ENCODE results near the gene OSBPL1A.

OSBPL1A gene

DNA sequence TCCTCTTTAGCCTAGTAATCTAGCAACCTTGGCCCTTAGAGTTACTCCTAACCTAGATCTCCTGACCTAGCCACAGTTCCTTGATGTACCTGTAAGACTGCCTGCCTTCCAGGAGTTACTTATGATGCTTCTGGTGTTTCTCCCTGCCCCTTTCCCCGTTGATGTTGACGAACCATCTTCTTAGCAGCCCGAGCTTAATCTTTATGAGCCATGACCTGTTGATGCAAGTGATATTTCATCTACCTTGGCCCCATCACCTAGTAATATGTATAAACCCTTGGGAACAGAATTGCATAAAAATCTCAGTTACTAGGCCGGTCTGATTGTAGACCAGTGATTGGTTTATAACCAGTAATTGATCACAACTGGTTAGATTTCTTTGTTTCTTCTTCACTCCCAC is 31.6 kb upstream of the OSBPL1A start:
- TF ChIP-seq, protein P1, sequence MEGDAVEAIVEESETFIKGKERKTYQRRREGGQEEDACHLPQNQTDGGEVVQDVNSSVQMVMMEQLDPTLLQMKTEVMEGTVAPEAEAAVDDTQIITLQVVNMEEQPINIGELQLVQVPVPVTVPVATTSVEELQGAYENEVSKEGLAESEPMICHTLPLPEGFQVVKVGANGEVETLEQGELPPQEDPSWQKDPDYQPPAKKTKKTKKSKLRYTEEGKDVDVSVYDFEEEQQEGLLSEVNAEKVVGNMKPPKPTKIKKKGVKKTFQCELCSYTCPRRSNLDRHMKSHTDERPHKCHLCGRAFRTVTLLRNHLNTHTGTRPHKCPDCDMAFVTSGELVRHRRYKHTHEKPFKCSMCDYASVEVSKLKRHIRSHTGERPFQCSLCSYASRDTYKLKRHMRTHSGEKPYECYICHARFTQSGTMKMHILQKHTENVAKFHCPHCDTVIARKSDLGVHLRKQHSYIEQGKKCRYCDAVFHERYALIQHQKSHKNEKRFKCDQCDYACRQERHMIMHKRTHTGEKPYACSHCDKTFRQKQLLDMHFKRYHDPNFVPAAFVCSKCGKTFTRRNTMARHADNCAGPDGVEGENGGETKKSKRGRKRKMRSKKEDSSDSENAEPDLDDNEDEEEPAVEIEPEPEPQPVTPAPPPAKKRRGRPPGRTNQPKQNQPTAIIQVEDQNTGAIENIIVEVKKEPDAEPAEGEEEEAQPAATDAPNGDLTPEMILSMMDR (IDR thresholded peaks at IDR 0.05; ENCODE audit: control insufficient read depth, insufficient read depth, low read depth, low read length, missing control alignments), result no peak
- DNase-seq (ENCODE audit: low read depth), result no peak
- H3K4me3 ChIP-seq (ENCODE audit: control insufficient read depth, low read depth, low read length), result no peak overlapping the region

DNA sequence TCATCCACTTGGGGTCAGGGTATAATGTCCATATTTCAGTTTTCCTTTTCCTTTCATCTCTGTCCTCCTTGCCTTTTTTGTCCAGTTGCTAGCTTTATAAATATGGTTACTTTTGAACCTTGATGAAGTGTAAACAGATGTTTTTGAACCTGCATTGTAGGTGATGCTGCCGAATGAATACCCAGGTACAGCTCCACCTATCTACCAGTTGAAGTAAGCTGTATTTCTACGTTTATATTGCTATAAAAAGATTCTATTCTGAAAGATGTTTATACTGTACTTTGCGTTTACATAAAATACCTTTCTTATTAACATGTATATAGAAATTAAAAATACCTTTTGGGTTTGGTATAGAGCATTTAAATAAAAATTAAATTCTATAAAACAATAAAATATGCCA is 31.1 kb upstream of the OSBPL1A start:
- TF ChIP-seq, protein P1 (IDR thresholded peaks at IDR 0.05; ENCODE audit: control insufficient read depth, insufficient read depth, low read depth, low read length, missing control alignments), result no peak
- no peak for DNase-seq (ENCODE audit: low read depth)
- no peak overlapping the region for H3K4me3 ChIP-seq (ENCODE audit: control insufficient read depth, low read depth, low read length)

DNA sequence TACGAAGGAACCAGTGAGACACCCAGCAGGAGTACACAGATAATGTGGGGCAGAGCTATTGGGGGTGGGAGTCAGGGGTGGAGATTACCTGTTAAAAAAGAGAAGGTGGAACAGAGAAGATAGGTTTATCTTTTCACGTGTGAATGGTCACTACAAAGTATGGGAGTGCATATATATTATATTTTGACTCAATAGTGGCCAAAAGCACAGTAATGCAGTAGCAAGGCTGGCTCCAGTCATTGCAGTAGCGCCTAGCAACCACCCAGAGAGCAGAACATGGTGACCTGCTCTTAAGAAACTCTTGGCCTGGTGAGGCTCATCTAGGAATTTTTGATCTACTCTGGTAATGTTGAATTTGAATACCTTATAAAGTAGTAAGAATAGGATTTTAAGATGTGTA is 29.9 kb upstream of the OSBPL1A start:
- TF ChIP-seq, protein P1 (IDR thresholded peaks at IDR 0.05; ENCODE audit: control insufficient read depth, insufficient read depth, low read depth, low read length, missing control alignments), result no peak
- DNase-seq (ENCODE audit: low read depth), result no peak
- H3K4me3 ChIP-seq (ENCODE audit: control insufficient read depth, low read depth, low read length), result peak overlapping the region; percentile 85

DNA sequence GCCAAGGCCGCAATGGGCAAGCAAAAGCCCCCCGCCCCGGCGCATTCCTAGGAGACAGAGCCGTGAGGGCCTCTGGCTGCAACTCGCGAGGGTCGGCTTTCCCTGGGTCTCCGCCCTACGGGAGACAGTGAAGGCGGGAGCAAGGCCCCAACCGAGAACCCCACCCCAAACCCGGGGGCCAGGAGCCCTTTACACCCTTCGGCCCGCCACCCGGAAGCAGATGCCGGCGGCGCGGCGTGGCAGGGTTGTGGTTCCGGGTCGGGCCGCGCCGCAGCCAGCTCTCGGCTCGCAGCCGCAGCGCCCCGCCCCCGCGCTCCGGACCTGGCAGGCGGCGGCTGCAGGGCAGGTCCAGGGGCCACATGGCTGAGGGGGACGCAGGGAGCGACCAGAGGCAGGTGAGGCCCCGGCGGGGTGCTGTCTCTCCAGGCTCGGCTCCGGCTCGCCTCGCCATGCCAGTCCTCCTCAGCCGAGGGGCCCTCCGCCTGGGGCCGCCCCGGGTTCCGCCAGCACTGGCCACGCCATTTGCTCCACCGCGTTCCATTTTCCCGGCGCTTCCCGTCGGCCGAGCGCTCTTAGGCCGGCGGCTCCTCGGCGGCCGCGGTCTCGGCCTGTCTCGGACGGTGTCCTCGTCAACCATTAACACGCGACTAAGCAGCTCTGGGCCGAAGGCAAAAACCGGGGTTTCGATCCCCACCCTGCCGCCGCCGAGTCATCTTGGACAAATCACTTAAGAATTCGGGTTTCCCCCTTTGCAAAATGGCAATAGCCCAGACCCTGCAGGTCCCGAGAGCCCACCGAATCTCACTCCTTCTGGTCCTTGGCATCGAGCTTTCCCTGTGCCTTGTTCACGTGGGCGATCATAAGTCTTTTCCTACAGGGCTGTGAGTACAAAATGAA is 29.0 kb upstream of the OSBPL1A start, which contains the start of gene IMPACT:
IMPACT (plus strand) TSS at position 273 of the 897 bp plus-strand sequence; CDS start at position 360, 87 bp downstream.
- peak within 1 kb of the TSS; percentile 85 for H3K4me3 ChIP-seq (ENCODE audit: control insufficient read depth, low read depth, low read length)
- TF ChIP-seq, protein P1 (IDR thresholded peaks at IDR 0.05; ENCODE audit: control insufficient read depth, insufficient read depth, low read depth, low read length, missing control alignments), result no peak
- peak; percentile 16 for DNase-seq (ENCODE audit: low read depth)

DNA sequence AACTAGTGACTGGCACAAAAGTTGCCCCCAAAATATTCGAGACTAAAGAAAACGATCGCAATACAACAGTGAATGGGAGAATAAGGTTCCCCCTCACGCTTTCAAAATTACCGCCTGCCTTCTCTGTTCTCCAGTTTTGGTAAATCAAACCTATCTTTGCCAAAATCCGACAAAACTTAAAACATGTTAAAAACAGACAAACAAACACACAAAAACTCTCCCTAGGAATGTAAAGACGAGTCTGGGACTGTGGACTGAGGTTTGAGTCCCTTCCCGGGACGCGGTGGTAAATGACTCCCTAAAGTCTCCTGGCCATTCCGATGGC is 28.4 kb upstream of the OSBPL1A start:
- peak overlapping the region; percentile 85 for H3K4me3 ChIP-seq (ENCODE audit: control insufficient read depth, low read depth, low read length)
- no peak for DNase-seq (ENCODE audit: low read depth)
- TF ChIP-seq, protein P1 (IDR thresholded peaks at IDR 0.05; ENCODE audit: control insufficient read depth, insufficient read depth, low read depth, low read length, missing control alignments), result no peak

DNA sequence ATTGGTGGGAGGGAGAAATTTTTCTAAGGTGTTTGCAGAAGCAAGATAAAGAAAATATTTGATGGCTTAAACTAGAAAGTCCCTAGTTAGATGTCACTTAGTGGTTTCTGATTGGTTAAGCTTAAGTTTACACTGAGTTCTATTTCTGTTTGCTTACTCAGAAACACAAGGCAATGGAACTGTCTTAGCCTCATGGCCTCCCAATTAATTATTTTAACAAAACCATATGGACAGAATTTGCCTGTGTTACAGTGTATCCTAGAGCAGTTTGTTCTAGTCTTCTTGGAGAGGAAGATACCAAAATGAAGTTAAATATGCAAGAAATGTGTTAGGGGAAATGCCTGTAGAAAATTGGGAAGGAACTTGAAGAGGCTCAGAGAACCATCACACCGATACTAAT is 24.2 kb upstream of the OSBPL1A start:
- H3K4me3 ChIP-seq (ENCODE audit: control insufficient read depth, low read depth, low read length), result no peak overlapping the region
- DNase-seq (ENCODE audit: low read depth), result no peak
- TF ChIP-seq, protein P1 (IDR thresholded peaks at IDR 0.05; ENCODE audit: control insufficient read depth, insufficient read depth, low read depth, low read length, missing control alignments), result no peak

Data from AG09309 (cell line).